ENCODE results near the gene TRAF2. TPM values are rescaled to one million over a fixed set of nuclear protein-coding genes. Genes with fewer than 3 reads are reported as not detected.

The TRAF2 gene
- total RNA-seq, 1 donor from 2014 or later, result 14.4 TPM

DNA sequence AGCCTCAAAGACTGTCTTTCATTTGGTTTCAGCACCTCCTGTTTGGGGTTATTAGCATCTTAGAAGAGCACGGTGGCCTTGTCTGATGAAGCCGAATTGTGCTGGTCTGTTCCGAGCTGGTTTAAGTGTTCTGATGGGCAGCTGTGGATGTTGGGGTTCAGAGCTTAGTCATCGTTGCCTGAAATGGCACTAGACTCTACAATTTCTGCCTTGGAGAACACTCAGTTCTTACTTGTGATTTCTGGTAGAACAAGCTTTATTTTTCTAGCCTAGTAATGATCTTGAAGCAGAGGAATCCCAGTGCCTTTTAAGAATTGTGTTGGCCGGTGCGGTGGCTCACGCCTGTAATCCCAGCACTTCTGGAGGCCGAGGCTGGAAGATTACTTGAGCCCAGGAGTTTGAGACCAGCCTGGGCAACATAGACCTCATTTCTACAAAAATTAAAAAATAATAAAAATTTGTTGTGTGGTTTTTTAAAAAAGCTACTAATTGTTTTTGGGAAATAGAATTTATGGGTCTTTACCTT is 50.4 kb downstream of the TRAF2 start:
- Mint-ChIP-seq H3K27ac (ENCODE audit: unreplicated experiment) (no peak overlapping the region), H3K36me3 (ENCODE audit: low read depth, unreplicated experiment) (peaks cover 11% of the 10 kb centered on the region), H3K9me3 (ENCODE audit: unreplicated experiment) (peaks cover 7% of the 10 kb centered on the region), H3K27me3 (ENCODE audit: low read depth, unreplicated experiment) (no peaks in the 10 kb centered on the region), H3K4me1 (ENCODE audit: low read depth, unreplicated experiment) (no peaks in the 10 kb centered on the region), H3K4me3 (ENCODE audit: unreplicated experiment) (no peak overlapping the region)
- Histone ChIP-seq H3K4me2 (ENCODE audit: low read length) (no peak overlapping the region), H2AFZ (ENCODE audit: low read depth, low read length) (no peak overlapping the region), H3K4me1 (ENCODE audit: insufficient read depth, low read length) (no peaks in the 10 kb centered on the region), H3K79me2 (ENCODE audit: insufficient read depth, low read length) (peaks cover 21% of the 10 kb centered on the region), H3K9me3 (ENCODE audit: insufficient read depth, low read depth, low read length) (no peaks in the 10 kb centered on the region), H3K27ac (ENCODE audit: low read depth, low read length) (no peak overlapping the region), H3K9ac (ENCODE audit: low read length) (no peak overlapping the region), H4K20me1 (ENCODE audit: insufficient read depth, low read length) (peaks cover 30% of the 10 kb centered on the region), H3K36me3 (ENCODE audit: insufficient read depth, low read length) (no peaks in the 10 kb centered on the region), H3K4me3 (ENCODE audit: insufficient read depth, low read depth, low read length) (no peak overlapping the region), H3K27me3 (ENCODE audit: insufficient read depth, low read length) (no peaks in the 10 kb centered on the region)
- FAIRE-seq (no peak), DNase-seq (ENCODE audit: low read depth) (no peak)
- no peak for TF ChIP-seq CTCF (IDR thresholded peaks at IDR 0.05; ENCODE audit: insufficient read depth, low read depth, low read length)
- no peak for TF ChIP-seq EZH2 (IDR thresholded peaks at IDR 0.05; ENCODE audit: insufficient read depth, low read length)

DNA sequence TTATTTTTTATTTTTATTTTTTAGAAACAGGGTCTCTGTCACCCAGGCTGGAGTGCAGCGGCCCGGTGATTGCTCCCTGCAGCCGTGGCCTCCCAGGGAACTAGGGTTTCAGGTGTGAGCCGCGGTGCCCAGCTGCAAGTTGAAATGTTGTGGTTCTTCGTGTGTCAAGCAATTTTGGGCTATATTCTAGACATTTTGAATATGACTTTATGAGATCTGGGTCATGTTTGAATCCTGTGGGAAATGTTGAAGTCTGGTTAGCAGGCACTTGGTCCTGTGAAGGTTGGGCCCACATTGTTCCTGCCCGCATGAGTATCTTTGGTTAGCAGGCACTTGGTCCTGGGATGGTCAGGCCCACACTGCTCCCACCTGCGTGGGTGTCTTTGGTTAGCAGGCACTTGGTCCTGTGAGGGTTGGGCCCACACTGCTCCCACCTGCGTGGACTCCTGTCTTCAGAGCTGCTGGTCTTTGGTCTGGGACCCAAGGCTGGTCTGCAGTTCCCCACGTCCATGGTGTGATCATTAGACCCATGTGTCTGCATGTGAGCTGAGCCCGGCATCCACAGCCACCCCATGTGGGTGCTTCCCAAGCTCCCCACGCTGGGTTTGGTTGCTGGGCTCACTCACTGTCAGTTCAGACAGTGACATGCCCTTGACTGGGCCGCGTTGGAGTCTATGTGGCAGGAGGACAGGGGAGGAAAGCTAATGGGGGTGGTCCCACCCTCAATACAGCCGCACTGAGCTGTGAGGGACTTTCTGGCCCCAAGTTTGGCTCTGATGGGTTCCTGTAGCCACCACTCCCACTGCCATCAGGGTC is 51.1 kb downstream of the TRAF2 start:
- TF ChIP-seq CTCF (IDR thresholded peaks at IDR 0.05; ENCODE audit: insufficient read depth, low read depth, low read length), result no peak
- TF ChIP-seq EZH2 (IDR thresholded peaks at IDR 0.05; ENCODE audit: insufficient read depth, low read length), result no peak
- H3K4me3 Mint-ChIP-seq (ENCODE audit: unreplicated experiment), result no peak overlapping the region
- DNase-seq (ENCODE audit: low read depth) (no peak), FAIRE-seq (no peak)
- peaks cover 11% of the 10 kb centered on the region for H3K36me3 Mint-ChIP-seq (ENCODE audit: low read depth, unreplicated experiment)
- peaks cover 5% of the 10 kb centered on the region for H3K9me3 Mint-ChIP-seq (ENCODE audit: unreplicated experiment)
- H3K4me2 ChIP-seq (ENCODE audit: low read length), result no peak overlapping the region
- no peaks in the 10 kb centered on the region for H3K36me3 ChIP-seq (ENCODE audit: insufficient read depth, low read length)
- H3K79me2 ChIP-seq (ENCODE audit: insufficient read depth, low read length), result peaks cover 28% of the 10 kb centered on the region
- H3K27me3 ChIP-seq (ENCODE audit: insufficient read depth, low read length), result no peaks in the 10 kb centered on the region
- no peaks in the 10 kb centered on the region for H3K4me1 Mint-ChIP-seq (ENCODE audit: low read depth, unreplicated experiment)
- H3K27ac ChIP-seq (ENCODE audit: low read depth, low read length), result no peak overlapping the region
- H3K9ac ChIP-seq (ENCODE audit: low read length), result no peak overlapping the region
- H3K4me1 ChIP-seq (ENCODE audit: insufficient read depth, low read length), result no peaks in the 10 kb centered on the region
- peaks cover 32% of the 10 kb centered on the region for H4K20me1 ChIP-seq (ENCODE audit: insufficient read depth, low read length)
- H3K9me3 ChIP-seq (ENCODE audit: insufficient read depth, low read depth, low read length), result no peaks in the 10 kb centered on the region
- no peak overlapping the region for H3K27ac Mint-ChIP-seq (ENCODE audit: unreplicated experiment)
- no peak overlapping the region for H3K4me3 ChIP-seq (ENCODE audit: insufficient read depth, low read depth, low read length)
- no peak overlapping the region for H2AFZ ChIP-seq (ENCODE audit: low read depth, low read length)
- no peaks in the 10 kb centered on the region for H3K27me3 Mint-ChIP-seq (ENCODE audit: low read depth, unreplicated experiment)

Data from astrocyte (in vitro differentiated cells and primary cell).